HL-60 (cell line): ENCODE results near the gene CERS5.

ENCODE experiments used
- GABPA ChIP-seq: IDR thresholded peaks from 2 replicates; pipeline ENCODE4 v1.6.1; 2012; ENCODE audit warnings: low read depth
- POLR2AphosphoS5 ChIP-seq: IDR thresholded peaks from 2 replicates; pipeline ENCODE4 v1.6.1; 2012; ENCODE audit warnings: low read depth
- SPI1 ChIP-seq: IDR thresholded peaks from 2 replicates; pipeline ENCODE4 v1.6.1; 2012; ENCODE audit warnings: low read depth, mild to moderate bottlenecking, borderline replicate concordance
- TF ChIP-seq, protein P1 (sequence below): IDR thresholded peaks from one replicate; pipeline ENCODE4 v1.5.1; 2011; ENCODE audit warnings: low read length, control low read depth, inconsistent platforms; ENCODE audit not compliant: insufficient read depth
- TF ChIP-seq, protein P2 (sequence below): IDR thresholded peaks from 2 replicates; pipeline ENCODE4 v1.6.1; 2012; ENCODE audit warnings: low read depth; ENCODE audit not compliant: insufficient replicate concordance

DNA sequence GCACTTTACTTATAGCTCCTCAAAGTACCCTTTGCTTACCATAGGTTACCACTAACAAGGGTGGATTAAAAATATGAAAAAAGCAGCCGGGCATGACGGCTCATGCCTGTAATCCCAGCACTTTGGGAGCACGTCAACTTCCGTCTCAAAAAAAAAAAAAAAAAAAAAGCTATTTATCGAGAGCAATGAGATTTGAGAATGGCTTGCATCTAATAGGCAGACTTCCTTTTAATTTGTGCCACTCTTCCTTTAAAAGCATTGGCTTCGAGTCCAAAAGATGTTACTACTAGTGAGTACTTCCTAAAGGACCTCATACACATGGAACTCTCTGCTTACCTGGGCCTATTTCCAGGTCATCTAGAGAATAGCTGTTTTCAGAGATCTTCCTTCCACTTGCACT lies 38.5 kb upstream of the CERS5 start:
- TF ChIP-seq, protein P1, sequence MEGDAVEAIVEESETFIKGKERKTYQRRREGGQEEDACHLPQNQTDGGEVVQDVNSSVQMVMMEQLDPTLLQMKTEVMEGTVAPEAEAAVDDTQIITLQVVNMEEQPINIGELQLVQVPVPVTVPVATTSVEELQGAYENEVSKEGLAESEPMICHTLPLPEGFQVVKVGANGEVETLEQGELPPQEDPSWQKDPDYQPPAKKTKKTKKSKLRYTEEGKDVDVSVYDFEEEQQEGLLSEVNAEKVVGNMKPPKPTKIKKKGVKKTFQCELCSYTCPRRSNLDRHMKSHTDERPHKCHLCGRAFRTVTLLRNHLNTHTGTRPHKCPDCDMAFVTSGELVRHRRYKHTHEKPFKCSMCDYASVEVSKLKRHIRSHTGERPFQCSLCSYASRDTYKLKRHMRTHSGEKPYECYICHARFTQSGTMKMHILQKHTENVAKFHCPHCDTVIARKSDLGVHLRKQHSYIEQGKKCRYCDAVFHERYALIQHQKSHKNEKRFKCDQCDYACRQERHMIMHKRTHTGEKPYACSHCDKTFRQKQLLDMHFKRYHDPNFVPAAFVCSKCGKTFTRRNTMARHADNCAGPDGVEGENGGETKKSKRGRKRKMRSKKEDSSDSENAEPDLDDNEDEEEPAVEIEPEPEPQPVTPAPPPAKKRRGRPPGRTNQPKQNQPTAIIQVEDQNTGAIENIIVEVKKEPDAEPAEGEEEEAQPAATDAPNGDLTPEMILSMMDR = no peak
- TF ChIP-seq, protein P2, sequence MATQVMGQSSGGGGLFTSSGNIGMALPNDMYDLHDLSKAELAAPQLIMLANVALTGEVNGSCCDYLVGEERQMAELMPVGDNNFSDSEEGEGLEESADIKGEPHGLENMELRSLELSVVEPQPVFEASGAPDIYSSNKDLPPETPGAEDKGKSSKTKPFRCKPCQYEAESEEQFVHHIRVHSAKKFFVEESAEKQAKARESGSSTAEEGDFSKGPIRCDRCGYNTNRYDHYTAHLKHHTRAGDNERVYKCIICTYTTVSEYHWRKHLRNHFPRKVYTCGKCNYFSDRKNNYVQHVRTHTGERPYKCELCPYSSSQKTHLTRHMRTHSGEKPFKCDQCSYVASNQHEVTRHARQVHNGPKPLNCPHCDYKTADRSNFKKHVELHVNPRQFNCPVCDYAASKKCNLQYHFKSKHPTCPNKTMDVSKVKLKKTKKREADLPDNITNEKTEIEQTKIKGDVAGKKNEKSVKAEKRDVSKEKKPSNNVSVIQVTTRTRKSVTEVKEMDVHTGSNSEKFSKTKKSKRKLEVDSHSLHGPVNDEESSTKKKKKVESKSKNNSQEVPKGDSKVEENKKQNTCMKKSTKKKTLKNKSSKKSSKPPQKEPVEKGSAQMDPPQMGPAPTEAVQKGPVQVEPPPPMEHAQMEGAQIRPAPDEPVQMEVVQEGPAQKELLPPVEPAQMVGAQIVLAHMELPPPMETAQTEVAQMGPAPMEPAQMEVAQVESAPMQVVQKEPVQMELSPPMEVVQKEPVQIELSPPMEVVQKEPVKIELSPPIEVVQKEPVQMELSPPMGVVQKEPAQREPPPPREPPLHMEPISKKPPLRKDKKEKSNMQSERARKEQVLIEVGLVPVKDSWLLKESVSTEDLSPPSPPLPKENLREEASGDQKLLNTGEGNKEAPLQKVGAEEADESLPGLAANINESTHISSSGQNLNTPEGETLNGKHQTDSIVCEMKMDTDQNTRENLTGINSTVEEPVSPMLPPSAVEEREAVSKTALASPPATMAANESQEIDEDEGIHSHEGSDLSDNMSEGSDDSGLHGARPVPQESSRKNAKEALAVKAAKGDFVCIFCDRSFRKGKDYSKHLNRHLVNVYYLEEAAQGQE = no peak
- TF ChIP-seq POLR2AphosphoS5 (no peak), GABPA (no peak), SPI1 (no peak)
